HepG2 (cell line): ENCODE results near the gene SDR39U1. TPM values are rescaled to one million over a fixed set of nuclear protein-coding genes. Genes with fewer than 3 reads are reported as not detected.
A peak's percentile ranks its signal among the peaks of the same experiment; 100 is the strongest.

ENCODE experiments used
- AGO1 ChIP-seq: fragments of 200-400 bp; formaldehyde crosslinking; IDR thresholded peaks from 2 replicates; pipeline ENCODE4 v1.6.1; 2017; ENCODE audit warnings: mild to moderate bottlenecking, low read depth, low read length, moderate library complexity; ENCODE audit not compliant: poor library complexity, severe bottlenecking
- AKAP8 ChIP-seq: sonication (generic); formaldehyde crosslinking; IDR thresholded peaks from 2 replicates; pipeline ENCODE4 v1.5.1; 2020; ENCODE audit warnings: mild to moderate bottlenecking, missing genetic modification reagents
- GZF1 ChIP-seq: sonication (generic); formaldehyde crosslinking; IDR thresholded peaks from 2 replicates; pipeline ENCODE4 v1.5.1; 2020; ENCODE audit warnings: mild to moderate bottlenecking, missing genetic modification reagents
- HOXA7 ChIP-seq: sonication (generic); formaldehyde crosslinking; IDR thresholded peaks from 2 replicates; pipeline ENCODE4 v1.8.1; 2022; ENCODE audit warnings: mild to moderate bottlenecking, missing genetic modification reagents, moderate library complexity
- MIXL1 ChIP-seq: IDR thresholded peaks from 2 replicates; pipeline ENCODE4 v1.6.1; 2016
- MZF1 ChIP-seq: sonication (generic); formaldehyde crosslinking; IDR thresholded peaks from 2 replicates; pipeline ENCODE4 v1.8.1; 2023; ENCODE audit warnings: mild to moderate bottlenecking, missing genetic modification reagents, borderline replicate concordance
- NKX3-1 ChIP-seq: sonication (generic); formaldehyde crosslinking; IDR thresholded peaks from 2 replicates; pipeline ENCODE4 v1.5.0; 2020; ENCODE audit warnings: missing genetic modification reagents
- PAWR ChIP-seq: sonication (generic); formaldehyde crosslinking; IDR thresholded peaks from 2 replicates; pipeline ENCODE4 v1.4.0; 2020; ENCODE audit warnings: missing genetic modification reagents, mild to moderate bottlenecking, borderline replicate concordance
- RFXAP ChIP-seq: sonication (generic); formaldehyde crosslinking; IDR thresholded peaks from 2 replicates; pipeline ENCODE4 v1.4.0; 2020; ENCODE audit warnings: missing genetic modification reagents, borderline replicate concordance
- RXRB ChIP-seq: IDR thresholded peaks from 2 replicates; pipeline ENCODE4 v1.6.1; 2016; ENCODE audit warnings: borderline replicate concordance, missing genetic modification reagents, missing compliant biosample characterization
- SP2 ChIP-seq: sonication (generic); formaldehyde crosslinking; IDR thresholded peaks from 2 replicates; pipeline ENCODE4 v1.5.1; 2020; ENCODE audit warnings: mild to moderate bottlenecking, missing genetic modification reagents
- YEATS2 ChIP-seq: sonication (generic); formaldehyde crosslinking; IDR thresholded peaks from 2 replicates; pipeline ENCODE4 v1.4.0; 2020; ENCODE audit warnings: missing genetic modification reagents, borderline replicate concordance
- ZFP90 ChIP-seq: sonication (generic); formaldehyde crosslinking; IDR thresholded peaks from 2 replicates; pipeline ENCODE4 v1.8.0; 2022; ENCODE audit warnings: missing genetic modification reagents, mild to moderate bottlenecking, inconsistent platforms, borderline replicate concordance
- ZNF549 ChIP-seq: sonication (generic); formaldehyde crosslinking; IDR thresholded peaks from 2 replicates; pipeline ENCODE4 v1.5.0; 2020; ENCODE audit warnings: missing genetic modification reagents
- polyA plus RNA-seq, 8 experiments: library from polyadenylated mRNA; depleted of rRNA in 3 of 8; stranded (reverse) in 7 of 8; unstranded in 1 of 8; fragments of >200 nt; fragmentation: Illumina TruSeq in 4 of 8; extraction: Trizol in 4 of 8; gene quantifications; 2 replicates each; pipeline versions ENCODE4 v1.2.1 to v1.2.3, GENCODE V29; 2011 to 2016; ENCODE audit warnings: low read depth in 4 of 8, missing spikeins in 1 of 8, mixed read lengths in 1 of 8; ENCODE audit not compliant: insufficient read depth in 1 of 8
- total RNA-seq, 5 experiments: library from RNA; depleted of rRNA; stranded (reverse); fragments of >200 nt; fragmentation: Illumina TruSeq; extraction: Trizol; gene quantifications; 2 replicates each; pipeline ENCODE4 v1.2.3, GENCODE V29; 2016; ENCODE audit warnings: low read depth in 1 of 5
- TF ChIP-seq, protein P1 (sequence below): sonication (generic); formaldehyde crosslinking; IDR thresholded peaks from 2 replicates; pipeline ENCODE4 v1.4.0; 2020; ENCODE audit warnings: missing genetic modification reagents
- TF ChIP-seq, protein P2 (sequence below): sonication (generic); formaldehyde crosslinking; IDR thresholded peaks from 2 replicates; pipeline ENCODE4 v1.4.0; 2020; ENCODE audit warnings: missing genetic modification reagents
- TF ChIP-seq, protein P3 (sequence below): sonication (generic); formaldehyde crosslinking; IDR thresholded peaks from 2 replicates; pipeline ENCODE4 v1.4.0; 2020; ENCODE audit warnings: missing genetic modification reagents, borderline replicate concordance
- TF ChIP-seq, protein P4 (sequence below): sonication (generic); formaldehyde crosslinking; IDR thresholded peaks from 2 replicates; pipeline ENCODE4 v1.8.0; 2022; ENCODE audit warnings: missing genetic modification reagents, low read depth, mild to moderate bottlenecking, borderline replicate concordance
- TF ChIP-seq, protein P5 (sequence below): sonication (generic); formaldehyde crosslinking; IDR thresholded peaks from 2 replicates; pipeline ENCODE4 v1.4.0; 2020; ENCODE audit warnings: missing genetic modification reagents
- TF ChIP-seq, protein P6 (sequence below): sonication (generic); formaldehyde crosslinking; IDR thresholded peaks from 2 replicates; pipeline ENCODE4 v1.5.0; 2020; ENCODE audit warnings: mild to moderate bottlenecking, missing genetic modification reagents

SDR39U1 gene
- total and polyA plus RNA-seq, 2 of the 13 experiments (the other 11 are each of a cell fraction or from before 2014, with no cell fraction given): 34.4 to 129 TPM

DNA sequence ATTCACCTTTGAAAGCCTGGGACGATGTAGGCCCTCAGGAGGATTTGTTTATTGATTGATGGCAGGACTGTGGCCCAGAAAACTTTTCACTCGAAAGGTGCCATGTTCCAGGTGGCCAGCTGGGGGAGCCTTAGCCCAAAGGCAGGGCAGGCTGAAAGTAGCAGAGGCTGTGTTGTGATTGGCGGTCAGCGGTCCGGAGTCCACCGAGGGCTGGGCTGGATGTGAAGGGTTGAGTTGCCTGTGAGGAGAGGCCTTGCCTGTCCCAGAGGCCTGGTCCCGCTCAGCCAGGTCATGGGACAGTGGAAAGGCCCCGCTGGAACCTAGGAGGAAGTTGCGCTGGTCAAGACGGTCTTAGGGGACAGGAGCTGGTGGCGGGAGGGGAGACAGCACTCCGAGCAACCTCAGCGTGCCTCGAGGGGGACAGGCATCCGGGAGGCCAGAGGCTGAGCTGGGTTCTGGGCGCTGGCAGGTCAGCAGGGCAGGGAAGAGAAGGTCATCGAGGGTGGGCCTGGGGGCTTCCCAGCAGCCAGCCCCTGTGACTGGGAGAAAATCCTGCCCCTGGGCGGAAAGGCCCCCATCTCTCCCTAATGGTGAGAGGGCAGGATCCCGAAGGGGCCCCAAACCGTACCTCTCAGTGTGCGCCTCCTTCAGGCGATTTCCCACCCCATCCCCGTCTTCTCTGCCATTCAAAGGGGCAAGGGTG lies 39.2 kb upstream of the SDR39U1 start (continued):
- TF ChIP-seq, protein P1, sequence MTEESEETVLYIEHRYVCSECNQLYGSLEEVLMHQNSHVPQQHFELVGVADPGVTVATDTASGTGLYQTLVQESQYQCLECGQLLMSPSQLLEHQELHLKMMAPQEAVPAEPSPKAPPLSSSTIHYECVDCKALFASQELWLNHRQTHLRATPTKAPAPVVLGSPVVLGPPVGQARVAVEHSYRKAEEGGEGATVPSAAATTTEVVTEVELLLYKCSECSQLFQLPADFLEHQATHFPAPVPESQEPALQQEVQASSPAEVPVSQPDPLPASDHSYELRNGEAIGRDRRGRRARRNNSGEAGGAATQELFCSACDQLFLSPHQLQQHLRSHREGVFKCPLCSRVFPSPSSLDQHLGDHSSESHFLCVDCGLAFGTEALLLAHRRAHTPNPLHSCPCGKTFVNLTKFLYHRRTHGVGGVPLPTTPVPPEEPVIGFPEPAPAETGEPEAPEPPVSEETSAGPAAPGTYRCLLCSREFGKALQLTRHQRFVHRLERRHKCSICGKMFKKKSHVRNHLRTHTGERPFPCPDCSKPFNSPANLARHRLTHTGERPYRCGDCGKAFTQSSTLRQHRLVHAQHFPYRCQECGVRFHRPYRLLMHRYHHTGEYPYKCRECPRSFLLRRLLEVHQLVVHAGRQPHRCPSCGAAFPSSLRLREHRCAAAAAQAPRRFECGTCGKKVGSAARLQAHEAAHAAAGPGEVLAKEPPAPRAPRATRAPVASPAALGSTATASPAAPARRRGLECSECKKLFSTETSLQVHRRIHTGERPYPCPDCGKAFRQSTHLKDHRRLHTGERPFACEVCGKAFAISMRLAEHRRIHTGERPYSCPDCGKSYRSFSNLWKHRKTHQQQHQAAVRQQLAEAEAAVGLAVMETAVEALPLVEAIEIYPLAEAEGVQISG (CRISPR knock-in tag): peak; percentile 86
- TF ChIP-seq, protein P2, sequence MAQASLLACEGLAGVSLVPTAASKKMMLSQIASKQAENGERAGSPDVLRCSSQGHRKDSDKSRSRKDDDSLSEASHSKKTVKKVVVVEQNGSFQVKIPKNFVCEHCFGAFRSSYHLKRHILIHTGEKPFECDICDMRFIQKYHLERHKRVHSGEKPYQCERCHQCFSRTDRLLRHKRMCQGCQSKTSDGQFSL (CRISPR knock-in tag): peak; percentile 31; the same call in 1 of the 2 replicates
- TF ChIP-seq, protein P3, sequence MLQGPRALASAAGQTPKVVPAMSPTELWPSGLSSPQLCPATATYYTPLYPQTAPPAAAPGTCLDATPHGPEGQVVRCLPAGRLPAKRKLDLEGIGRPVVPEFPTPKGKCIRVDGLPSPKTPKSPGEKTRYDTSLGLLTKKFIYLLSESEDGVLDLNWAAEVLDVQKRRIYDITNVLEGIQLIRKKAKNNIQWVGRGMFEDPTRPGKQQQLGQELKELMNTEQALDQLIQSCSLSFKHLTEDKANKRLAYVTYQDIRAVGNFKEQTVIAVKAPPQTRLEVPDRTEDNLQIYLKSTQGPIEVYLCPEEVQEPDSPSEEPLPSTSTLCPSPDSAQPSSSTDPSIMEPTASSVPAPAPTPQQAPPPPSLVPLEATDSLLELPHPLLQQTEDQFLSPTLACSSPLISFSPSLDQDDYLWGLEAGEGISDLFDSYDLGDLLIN: no peak; the same call in 1 of the 2 replicates
- TF ChIP-seq, protein P4, sequence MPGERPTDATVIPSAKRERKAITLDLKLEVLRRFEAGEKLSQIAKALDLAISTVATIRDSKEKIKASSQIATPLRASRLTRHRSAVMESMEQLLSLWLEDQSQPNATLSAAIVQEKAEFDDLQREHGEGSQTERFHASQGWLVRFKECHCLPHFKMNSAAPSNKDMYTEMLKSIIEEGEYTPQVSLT (CRISPR knock-in tag): no peak; the same call in 1 of the 2 replicates
- no peak for TF ChIP-seq PAWR
- TF ChIP-seq, protein P5, sequence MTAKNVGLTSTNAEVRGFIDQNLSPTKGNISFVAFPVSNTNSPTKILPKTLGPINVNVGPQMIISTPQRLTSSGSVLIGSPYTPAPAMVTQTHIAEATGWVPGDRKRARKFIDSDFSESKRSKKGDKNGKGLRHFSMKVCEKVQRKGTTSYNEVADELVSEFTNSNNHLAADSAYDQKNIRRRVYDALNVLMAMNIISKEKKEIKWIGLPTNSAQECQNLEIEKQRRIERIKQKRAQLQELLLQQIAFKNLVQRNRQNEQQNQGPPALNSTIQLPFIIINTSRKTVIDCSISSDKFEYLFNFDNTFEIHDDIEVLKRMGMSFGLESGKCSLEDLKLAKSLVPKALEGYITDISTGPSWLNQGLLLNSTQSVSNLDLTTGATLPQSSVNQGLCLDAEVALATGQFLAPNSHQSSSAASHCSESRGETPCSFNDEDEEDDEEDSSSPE (CRISPR knock-in tag): peak; percentile 68
- peak; percentile 95 for TF ChIP-seq YEATS2 (CRISPR knock-in tag)
- TF ChIP-seq RFXAP (CRISPR knock-in tag): peak; percentile 91
- peak; percentile 80 for TF ChIP-seq ZFP90 (CRISPR knock-in tag)
- peak; percentile 71 for TF ChIP-seq RXRB (CRISPR knock-in tag)
- 0 out of 2 replicates have a peak, but pooled peaks have one; percentile 65 for TF ChIP-seq AKAP8 (CRISPR knock-in tag)
- TF ChIP-seq MZF1: peak; percentile 87; the same call in 1 of the 2 replicates
- 0 out of 2 replicates have a peak, but pooled peaks have one; percentile 70 for TF ChIP-seq ZNF549
- TF ChIP-seq AGO1: peak; percentile 86
- peak; percentile 65; the same call in 1 of the 2 replicates for TF ChIP-seq NKX3-1 (CRISPR knock-in tag)
- TF ChIP-seq MIXL1: peak; percentile 90
- TF ChIP-seq, protein P6, sequence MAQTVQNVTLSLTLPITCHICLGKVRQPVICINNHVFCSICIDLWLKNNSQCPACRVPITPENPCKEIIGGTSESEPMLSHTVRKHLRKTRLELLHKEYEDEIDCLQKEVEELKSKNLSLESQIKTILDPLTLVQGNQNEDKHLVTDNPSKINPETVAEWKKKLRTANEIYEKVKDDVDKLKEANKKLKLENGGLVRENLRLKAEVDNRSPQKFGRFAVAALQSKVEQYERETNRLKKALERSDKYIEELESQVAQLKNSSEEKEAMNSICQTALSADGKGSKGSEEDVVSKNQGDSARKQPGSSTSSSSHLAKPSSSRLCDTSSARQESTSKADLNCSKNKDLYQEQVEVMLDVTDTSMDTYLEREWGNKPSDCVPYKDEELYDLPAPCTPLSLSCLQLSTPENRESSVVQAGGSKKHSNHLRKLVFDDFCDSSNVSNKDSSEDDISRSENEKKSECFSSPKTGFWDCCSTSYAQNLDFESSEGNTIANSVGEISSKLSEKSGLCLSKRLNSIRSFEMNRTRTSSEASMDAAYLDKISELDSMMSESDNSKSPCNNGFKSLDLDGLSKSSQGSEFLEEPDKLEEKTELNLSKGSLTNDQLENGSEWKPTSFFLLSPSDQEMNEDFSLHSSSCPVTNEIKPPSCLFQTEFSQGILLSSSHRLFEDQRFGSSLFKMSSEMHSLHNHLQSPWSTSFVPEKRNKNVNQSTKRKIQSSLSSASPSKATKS (CRISPR knock-in tag): no peak
- peak; percentile 90 for TF ChIP-seq GZF1 (CRISPR knock-in tag)
- no peak for TF ChIP-seq HOXA7 (CRISPR knock-in tag)
- peak; percentile 47; the same call in 1 of the 2 replicates for TF ChIP-seq SP2 (CRISPR knock-in tag)
